Measurements from ENCODE around the gene PLCH2.
"Not testable (repeated sequence)": the region's sequence is repeated elsewhere in the genome, so short reads cannot be mapped to it uniquely, and the experiment has no call there.

DNA sequence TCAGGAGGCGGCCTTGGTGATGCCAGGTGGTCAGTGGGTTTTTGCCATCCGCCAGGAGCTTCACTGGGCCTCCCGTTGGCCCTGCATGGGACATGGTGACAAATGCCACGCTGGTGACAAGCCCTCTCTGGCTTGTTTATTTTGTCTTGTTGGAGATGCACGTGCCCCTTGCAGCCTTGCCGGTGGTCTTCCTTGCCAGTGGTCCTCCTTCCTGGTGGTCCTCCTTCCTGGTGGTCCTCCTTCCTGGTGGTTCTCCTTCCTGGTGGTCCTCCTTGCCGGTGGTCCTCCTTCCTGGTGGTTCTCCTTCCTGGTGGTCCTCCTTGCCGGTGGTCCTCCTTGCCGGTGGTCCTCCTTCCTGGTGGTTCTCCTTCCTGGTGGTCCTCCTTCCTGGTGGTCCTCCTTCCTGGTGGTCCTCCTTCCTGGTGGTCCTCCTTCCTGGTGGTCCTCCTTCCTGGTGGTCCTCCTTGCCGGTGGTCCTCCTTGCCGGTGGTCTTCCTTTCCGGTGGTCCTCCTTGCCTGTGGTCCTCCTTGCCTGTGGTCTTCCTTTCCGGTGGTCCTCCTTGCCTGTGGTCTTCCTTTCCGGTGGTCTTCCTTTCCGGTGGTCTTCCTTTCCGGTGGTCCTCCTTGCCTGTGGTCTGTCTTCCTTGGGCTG, 16.9 kb upstream of the PLCH2 start:
- not testable (repeated sequence) for TF ChIP-seq CTCF (IDR thresholded peaks at IDR 0.05 in 2 of 3, conservative IDR thresholded peaks at IDR 0.05 in 1 of 3; ENCODE audit: insufficient read depth in 2 of 3, low read depth in 1 of 3, low read length in 3 of 3); ATF4 (CRISPR knock-in tag; IDR thresholded peaks at IDR 0.05); ATF6 (CRISPR knock-in tag; IDR thresholded peaks at IDR 0.05); POLR2AphosphoS5 (IDR thresholded peaks at IDR 0.05; ENCODE audit: control insufficient read depth, insufficient read depth, low read depth, low read length); SRF (CRISPR knock-in tag; IDR thresholded peaks at IDR 0.05)
- TF ChIP-seq, protein P1, sequence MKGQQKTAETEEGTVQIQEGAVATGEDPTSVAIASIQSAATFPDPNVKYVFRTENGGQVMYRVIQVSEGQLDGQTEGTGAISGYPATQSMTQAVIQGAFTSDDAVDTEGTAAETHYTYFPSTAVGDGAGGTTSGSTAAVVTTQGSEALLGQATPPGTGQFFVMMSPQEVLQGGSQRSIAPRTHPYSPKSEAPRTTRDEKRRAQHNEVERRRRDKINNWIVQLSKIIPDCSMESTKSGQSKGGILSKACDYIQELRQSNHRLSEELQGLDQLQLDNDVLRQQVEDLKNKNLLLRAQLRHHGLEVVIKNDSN (CRISPR knock-in tag; IDR thresholded peaks at IDR 0.05) = not testable (repeated sequence)
